HEK293T (cell line): ENCODE results near the gene OGFOD2.

Experiments
- BHLHE40 ChIP-seq: fragments of 450-650 bp; IDR thresholded peaks from 2 replicates; pipeline ENCODE4 v1.6.1; 2016; ENCODE audit warnings: mild to moderate bottlenecking, moderate library complexity, borderline replicate concordance
- ELF4 ChIP-seq: fragments of 450-650 bp; IDR thresholded peaks from 2 replicates; pipeline ENCODE4 v1.6.1; 2017; ENCODE audit warnings: antibody characterized with exemption
- L3MBTL2 ChIP-seq: fragments of 450-650 bp; conservative IDR thresholded peaks from 2 replicates; pipeline ENCODE4 v1.6.1; 2016; ENCODE audit warnings: mild to moderate bottlenecking
- LEF1 ChIP-seq: fragments of 450-650 bp; IDR thresholded peaks from 2 replicates; pipeline ENCODE4 v1.6.1; 2017; ENCODE audit warnings: mild to moderate bottlenecking, borderline replicate concordance
- NFRKB ChIP-seq: fragments of 450-650 bp; IDR thresholded peaks from 2 replicates; pipeline ENCODE4 v1.6.1; 2016; ENCODE audit warnings: mild to moderate bottlenecking, moderate library complexity
- SP1 ChIP-seq: fragments of 450-650 bp; IDR thresholded peaks from 2 replicates; pipeline ENCODE4 v1.6.1; 2017
- SUZ12 ChIP-seq: fragments of 450-650 bp; IDR thresholded peaks from 2 replicates; pipeline ENCODE4 v1.6.1; 2016; ENCODE audit warnings: mild to moderate bottlenecking

DNA sequence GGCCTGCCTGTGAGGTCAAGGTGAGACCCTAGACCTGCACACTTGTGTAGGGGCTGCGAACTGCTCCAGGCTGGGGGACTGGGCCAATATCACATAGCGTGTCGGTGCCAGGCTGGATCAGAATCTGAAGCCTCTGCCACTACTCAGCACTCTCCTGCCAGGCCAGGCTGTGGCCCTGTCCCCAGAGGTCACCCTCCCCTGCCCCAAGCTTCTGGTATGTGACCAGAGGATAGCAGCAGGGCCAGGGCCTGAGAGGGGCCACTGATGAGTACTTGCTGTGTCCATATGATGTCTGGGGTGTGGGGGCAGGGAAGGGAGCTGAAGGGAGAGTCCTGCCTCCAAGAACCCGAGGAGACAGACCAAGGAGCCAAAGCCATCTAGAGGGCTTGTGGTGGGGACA is 23.3 kb downstream of the OGFOD2 start:
- TF ChIP-seq BHLHE40 = no peak
- TF ChIP-seq NFRKB = no peak
- no peak for TF ChIP-seq LEF1
- TF ChIP-seq L3MBTL2 = no peak
- TF ChIP-seq SUZ12 = no peak
- no peak for TF ChIP-seq SP1
- no peak for TF ChIP-seq ELF4
